Measurements from ENCODE around the gene CENPH.

DNA sequence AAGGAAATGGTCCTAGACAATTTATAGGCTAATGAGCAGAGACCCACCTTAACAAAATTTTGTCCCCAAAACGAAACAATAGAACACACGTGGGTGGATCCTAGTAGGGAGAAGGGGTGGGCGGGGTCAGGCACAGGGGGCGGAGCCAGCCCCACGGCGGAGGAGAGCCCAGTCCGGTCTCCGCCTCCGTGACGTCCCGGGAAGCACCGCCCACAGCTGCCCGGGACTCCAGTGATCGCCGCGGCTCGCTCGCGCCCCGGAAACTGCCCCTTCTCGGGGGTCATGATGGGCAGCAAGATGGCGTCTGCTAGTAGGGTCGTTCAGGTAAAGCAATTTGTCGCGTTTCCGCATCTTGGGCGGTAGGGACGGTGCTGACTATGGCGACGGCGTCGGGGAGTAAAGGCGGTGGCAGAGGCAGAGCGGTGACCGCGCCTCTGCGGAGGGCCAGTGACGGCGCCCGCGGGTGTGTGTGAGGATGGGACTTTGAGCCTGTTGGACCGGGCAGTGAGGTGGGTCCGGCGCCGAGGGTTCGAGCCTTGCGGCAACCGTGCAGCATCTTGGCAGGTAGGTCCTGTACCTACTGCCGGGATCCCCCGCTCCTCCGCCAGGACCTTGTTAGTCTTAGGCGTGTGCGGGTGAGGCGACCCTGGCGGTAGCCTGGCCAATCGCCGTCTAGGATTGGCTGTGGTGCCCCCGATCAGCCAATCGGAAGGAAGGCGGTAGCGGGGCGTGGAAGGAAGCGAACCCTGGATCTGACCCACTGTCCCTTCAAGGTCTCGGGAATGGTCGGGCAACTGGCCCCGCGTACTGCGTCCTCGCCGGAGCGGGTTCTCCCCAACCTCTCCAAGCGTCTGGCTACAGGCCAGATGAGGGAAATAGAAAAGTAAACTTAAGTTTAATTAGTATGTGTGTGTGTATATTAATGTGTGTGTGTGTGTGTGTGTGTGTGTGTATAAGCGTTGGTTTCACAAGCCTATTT is 28.5 kb downstream of the CENPH start:
- TF ChIP-seq TAF1 (IDR thresholded peaks at IDR 0.05; ENCODE audit: borderline replicate concordance, insufficient read depth, low read length) (no peak; the same call in 1 of the 2 replicates), POLR2AphosphoS5 (IDR thresholded peaks at IDR 0.05; ENCODE audit: low read depth, low read length) (peak; percentile 78; the same call in 1 of the 2 replicates), FOXP2 (optimal IDR thresholded peaks at IDR 0.05; ENCODE audit: borderline replicate concordance, extremely low read depth, extremely low read length, insufficient read depth) (no peak), SIN3A (IDR thresholded peaks at IDR 0.05; ENCODE audit: borderline replicate concordance, insufficient read depth, low read length) (0 out of 2 replicates have a peak, but pooled peaks have one; percentile 20)
- TF ChIP-seq, protein P1, sequence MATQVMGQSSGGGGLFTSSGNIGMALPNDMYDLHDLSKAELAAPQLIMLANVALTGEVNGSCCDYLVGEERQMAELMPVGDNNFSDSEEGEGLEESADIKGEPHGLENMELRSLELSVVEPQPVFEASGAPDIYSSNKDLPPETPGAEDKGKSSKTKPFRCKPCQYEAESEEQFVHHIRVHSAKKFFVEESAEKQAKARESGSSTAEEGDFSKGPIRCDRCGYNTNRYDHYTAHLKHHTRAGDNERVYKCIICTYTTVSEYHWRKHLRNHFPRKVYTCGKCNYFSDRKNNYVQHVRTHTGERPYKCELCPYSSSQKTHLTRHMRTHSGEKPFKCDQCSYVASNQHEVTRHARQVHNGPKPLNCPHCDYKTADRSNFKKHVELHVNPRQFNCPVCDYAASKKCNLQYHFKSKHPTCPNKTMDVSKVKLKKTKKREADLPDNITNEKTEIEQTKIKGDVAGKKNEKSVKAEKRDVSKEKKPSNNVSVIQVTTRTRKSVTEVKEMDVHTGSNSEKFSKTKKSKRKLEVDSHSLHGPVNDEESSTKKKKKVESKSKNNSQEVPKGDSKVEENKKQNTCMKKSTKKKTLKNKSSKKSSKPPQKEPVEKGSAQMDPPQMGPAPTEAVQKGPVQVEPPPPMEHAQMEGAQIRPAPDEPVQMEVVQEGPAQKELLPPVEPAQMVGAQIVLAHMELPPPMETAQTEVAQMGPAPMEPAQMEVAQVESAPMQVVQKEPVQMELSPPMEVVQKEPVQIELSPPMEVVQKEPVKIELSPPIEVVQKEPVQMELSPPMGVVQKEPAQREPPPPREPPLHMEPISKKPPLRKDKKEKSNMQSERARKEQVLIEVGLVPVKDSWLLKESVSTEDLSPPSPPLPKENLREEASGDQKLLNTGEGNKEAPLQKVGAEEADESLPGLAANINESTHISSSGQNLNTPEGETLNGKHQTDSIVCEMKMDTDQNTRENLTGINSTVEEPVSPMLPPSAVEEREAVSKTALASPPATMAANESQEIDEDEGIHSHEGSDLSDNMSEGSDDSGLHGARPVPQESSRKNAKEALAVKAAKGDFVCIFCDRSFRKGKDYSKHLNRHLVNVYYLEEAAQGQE (IDR thresholded peaks at IDR 0.05; ENCODE audit: insufficient read depth in 1 of 2, low read depth in 2 of 2, low read length in 2 of 2): no peak

All from PFSK-1 (cell line).